GM21526 (cell line): ENCODE measurements around the gene STAT4.

Experiments
- ATAC-seq: cut with Tn5 transposase; IDR thresholded peaks from one replicate; pipeline ENCODE4 v1.9.1; 2021; ENCODE audit warnings: moderate library complexity; ENCODE audit not compliant: unreplicated experiment, low FRiP score

STAT4 gene

DNA sequence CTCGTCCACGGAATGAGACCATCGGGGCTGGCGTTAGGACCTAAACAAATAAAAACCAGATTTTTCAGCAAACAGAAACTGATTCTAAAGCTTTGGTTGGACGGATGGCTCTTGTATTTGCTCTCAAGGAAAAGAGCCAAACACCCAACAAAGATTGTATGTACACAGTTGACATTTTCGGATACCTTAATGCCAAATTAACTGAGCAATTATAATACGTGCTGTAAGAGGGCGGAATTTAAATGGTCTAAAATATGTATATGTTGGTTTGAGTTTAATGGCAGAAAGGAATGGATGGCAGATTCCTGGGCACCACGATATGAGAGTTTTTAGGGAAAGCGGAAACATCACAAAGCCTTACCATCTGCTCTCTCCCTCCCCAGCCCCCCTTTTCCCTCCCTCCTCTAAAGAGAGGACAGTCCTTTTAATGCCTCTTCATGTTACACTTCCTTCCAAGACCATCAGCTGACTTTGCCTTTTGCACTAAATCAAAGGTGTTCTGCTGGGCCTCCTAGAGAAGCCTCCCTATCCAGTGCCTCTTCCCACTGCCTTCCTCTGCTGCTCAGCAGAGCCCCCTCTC is 170.1 kb downstream of the STAT4 start:
- ATAC-seq: no peak

- ATAC-seq: no peak
Observed at GRCh38 chr2:190979906-190980629, 170.7 kb downstream of the STAT4 start.
